Measurements from ENCODE around the gene BCAS3. TPM values are rescaled to one million over a fixed set of nuclear protein-coding genes. Genes with fewer than 3 reads are reported as not detected.

BCAS3 gene
- total RNA-seq, 2 experiments from 2014 or later: 13.4 to 14.5 TPM

DNA sequence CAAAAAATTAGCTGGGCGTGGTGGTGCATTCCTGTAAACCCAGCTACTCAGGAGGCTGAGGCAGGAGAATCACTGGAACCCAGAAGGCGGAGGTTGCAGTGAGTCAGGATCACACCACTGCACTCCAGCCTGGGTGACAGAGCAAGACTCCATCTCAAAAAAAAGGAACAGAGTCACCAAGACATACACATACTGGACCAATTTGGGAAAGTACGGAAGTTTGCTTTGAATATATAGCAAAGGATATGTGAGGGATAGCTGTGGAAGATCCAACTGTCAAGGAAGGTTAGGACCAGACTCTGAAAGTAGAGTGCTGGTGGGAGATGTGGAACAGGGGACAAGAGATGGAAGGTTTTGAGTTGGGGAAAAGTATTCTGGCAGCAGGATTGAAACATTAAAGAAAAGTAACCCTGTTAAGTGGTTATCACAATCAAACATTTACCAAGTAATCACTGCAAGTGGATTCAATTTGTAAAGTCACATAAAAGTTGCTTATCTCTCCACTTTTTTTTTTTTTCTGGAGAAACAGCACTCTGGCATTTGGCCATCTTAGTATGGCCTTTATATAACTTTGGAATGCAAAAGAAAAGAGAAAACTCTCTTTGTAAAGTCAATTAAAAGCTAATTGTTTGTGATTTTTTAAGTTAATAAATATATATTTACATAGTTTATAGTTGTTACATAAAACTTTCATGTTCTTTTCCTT is 462.6 kb downstream of the BCAS3 start:
- Histone ChIP-seq H3K9me3 (ENCODE audit: low read length) (no peaks in the 10 kb centered on the region), H2AFZ (ENCODE audit: low read length) (no peak overlapping the region), H3K27ac (ENCODE audit: low read depth, low read length, poor library complexity, severe bottlenecking) (no peak overlapping the region), H3K79me2 (ENCODE audit: insufficient read depth, low read depth, low read length) (no peaks in the 10 kb centered on the region), H3K4me2 (ENCODE audit: low read length) (no peak overlapping the region), H3K4me1 (ENCODE audit: insufficient read depth, low read length, poor library complexity, severe bottlenecking) (peaks cover 12% of the 10 kb centered on the region), H3K4me3 (ENCODE audit: low read depth, low read length, poor library complexity, severe bottlenecking) (no peak overlapping the region), H4K20me1 (ENCODE audit: insufficient read depth, low read length) (no peaks in the 10 kb centered on the region), H3K9me2 (ENCODE audit: insufficient read depth, low read length) (no peaks in the 10 kb centered on the region), H3K36me3 (ENCODE audit: insufficient read depth, low read length) (no peaks in the 10 kb centered on the region)
- BruUV-seq (replicated peaks): no TSS peak
- intact Hi-C loops (cut with micrococcal nuclease; ENCODE audit: unreplicated experiment): no loop called here
- ChIA-PET CTCF (ENCODE audit: unreplicated experiment) (no interaction called here), POLR2A (interaction anchor here (0.7 kb wide), 1 partner anchor 675 kb away, joined by 3 read pairs; no protein-coding TSS in a partner anchor)
- TF ChIP-seq, protein P1, sequence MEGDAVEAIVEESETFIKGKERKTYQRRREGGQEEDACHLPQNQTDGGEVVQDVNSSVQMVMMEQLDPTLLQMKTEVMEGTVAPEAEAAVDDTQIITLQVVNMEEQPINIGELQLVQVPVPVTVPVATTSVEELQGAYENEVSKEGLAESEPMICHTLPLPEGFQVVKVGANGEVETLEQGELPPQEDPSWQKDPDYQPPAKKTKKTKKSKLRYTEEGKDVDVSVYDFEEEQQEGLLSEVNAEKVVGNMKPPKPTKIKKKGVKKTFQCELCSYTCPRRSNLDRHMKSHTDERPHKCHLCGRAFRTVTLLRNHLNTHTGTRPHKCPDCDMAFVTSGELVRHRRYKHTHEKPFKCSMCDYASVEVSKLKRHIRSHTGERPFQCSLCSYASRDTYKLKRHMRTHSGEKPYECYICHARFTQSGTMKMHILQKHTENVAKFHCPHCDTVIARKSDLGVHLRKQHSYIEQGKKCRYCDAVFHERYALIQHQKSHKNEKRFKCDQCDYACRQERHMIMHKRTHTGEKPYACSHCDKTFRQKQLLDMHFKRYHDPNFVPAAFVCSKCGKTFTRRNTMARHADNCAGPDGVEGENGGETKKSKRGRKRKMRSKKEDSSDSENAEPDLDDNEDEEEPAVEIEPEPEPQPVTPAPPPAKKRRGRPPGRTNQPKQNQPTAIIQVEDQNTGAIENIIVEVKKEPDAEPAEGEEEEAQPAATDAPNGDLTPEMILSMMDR (conservative IDR thresholded peaks at IDR 0.05; ENCODE audit: low read length): no peak
- TF ChIP-seq EZH2phosphoT487 (IDR thresholded peaks at IDR 0.05; ENCODE audit: borderline replicate concordance, low read depth, low read length): no peak
- DNase-seq (ENCODE audit: low spot score): no peak

DNA sequence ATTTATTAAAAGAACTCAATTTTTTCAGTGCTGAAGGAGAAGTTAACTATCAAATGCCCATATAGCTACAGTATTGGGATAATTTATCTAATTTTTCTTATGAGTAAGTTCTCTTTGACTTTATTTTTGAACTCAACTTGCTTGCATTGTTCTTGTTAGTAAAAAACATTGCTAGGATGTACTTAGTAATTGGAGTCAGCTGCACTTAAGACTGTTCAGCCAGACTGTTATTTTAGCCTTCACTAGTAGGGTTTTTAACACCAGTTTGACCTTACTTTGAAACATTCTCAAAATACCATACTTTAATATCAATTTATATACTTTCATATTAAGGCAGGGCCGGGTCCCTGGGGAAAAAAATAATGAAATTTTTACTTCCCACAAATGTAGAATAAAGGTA is 465.4 kb downstream of the BCAS3 start:
- Histone ChIP-seq H3K9me2 (ENCODE audit: insufficient read depth, low read length) (no peaks in the 10 kb centered on the region), H3K27ac (ENCODE audit: low read depth, low read length, poor library complexity, severe bottlenecking) (no peak overlapping the region), H2AFZ (ENCODE audit: low read length) (no peak overlapping the region), H3K79me2 (ENCODE audit: insufficient read depth, low read depth, low read length) (no peaks in the 10 kb centered on the region), H3K36me3 (ENCODE audit: insufficient read depth, low read length) (no peaks in the 10 kb centered on the region), H3K4me1 (ENCODE audit: insufficient read depth, low read length, poor library complexity, severe bottlenecking) (peaks cover 12% of the 10 kb centered on the region), H3K4me3 (ENCODE audit: low read depth, low read length, poor library complexity, severe bottlenecking) (no peak overlapping the region), H3K4me2 (ENCODE audit: low read length) (no peak overlapping the region), H3K9me3 (ENCODE audit: low read length) (no peaks in the 10 kb centered on the region), H4K20me1 (ENCODE audit: insufficient read depth, low read length) (no peaks in the 10 kb centered on the region)
- POLR2A ChIA-PET: no interaction called here
- CTCF ChIA-PET (ENCODE audit: unreplicated experiment): no interaction called here
- no peak for DNase-seq (ENCODE audit: low spot score)
- intact Hi-C loops (cut with micrococcal nuclease; ENCODE audit: unreplicated experiment): no loop called here
- TF ChIP-seq EZH2phosphoT487 (IDR thresholded peaks at IDR 0.05; ENCODE audit: borderline replicate concordance, low read depth, low read length): no peak
- TF ChIP-seq, protein P1 (conservative IDR thresholded peaks at IDR 0.05; ENCODE audit: low read length): no peak
- BruUV-seq (replicated peaks): no TSS peak

DNA sequence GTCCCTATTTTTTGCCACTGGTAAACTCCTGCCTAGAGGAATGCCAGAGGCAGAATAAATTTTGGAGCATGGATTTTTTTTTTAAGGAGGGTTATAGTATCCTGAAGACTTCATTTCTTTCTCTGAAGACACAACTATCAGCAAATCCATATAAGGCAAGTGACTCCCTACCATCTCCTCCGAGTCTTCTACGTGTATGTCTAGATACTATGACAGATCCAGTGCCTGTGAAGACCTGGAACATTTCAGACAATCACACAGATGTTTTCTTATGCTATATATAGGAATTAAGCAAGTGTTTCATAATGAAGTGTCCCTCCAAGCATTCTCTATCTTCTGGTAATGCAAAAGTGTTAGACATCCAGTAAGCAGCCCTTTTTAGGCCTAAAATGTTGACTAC is 466.5 kb downstream of the BCAS3 start:
- Histone ChIP-seq H3K9me3 (ENCODE audit: low read length) (no peaks in the 10 kb centered on the region), H3K36me3 (ENCODE audit: insufficient read depth, low read length) (no peaks in the 10 kb centered on the region), H3K4me2 (ENCODE audit: low read length) (no peak overlapping the region), H3K4me3 (ENCODE audit: low read depth, low read length, poor library complexity, severe bottlenecking) (no peak overlapping the region), H3K79me2 (ENCODE audit: insufficient read depth, low read depth, low read length) (no peaks in the 10 kb centered on the region), H3K27ac (ENCODE audit: low read depth, low read length, poor library complexity, severe bottlenecking) (no peak overlapping the region), H4K20me1 (ENCODE audit: insufficient read depth, low read length) (no peaks in the 10 kb centered on the region), H3K9me2 (ENCODE audit: insufficient read depth, low read length) (no peaks in the 10 kb centered on the region), H2AFZ (ENCODE audit: low read length) (no peak overlapping the region), H3K4me1 (ENCODE audit: insufficient read depth, low read length, poor library complexity, severe bottlenecking) (peaks cover 7% of the 10 kb centered on the region)
- CTCF ChIA-PET (ENCODE audit: unreplicated experiment): no interaction called here
- BruUV-seq (replicated peaks): no TSS peak
- no peak for DNase-seq (ENCODE audit: low spot score)
- TF ChIP-seq, protein P1 (conservative IDR thresholded peaks at IDR 0.05; ENCODE audit: low read length): no peak
- no peak for TF ChIP-seq EZH2phosphoT487 (IDR thresholded peaks at IDR 0.05; ENCODE audit: borderline replicate concordance, low read depth, low read length)
- POLR2A ChIA-PET: no interaction called here
- intact Hi-C loops (cut with micrococcal nuclease; ENCODE audit: unreplicated experiment): no loop called here
